Lung (tissue), 12 donors: ENCODE data around the gene PPIP5K1. TPM values are rescaled to one million over a fixed set of nuclear protein-coding genes. Genes with fewer than 3 reads are reported as not detected.

Source experiments
- ATAC-seq: fragments of 200-7000 bp; cut with Tn5 transposase; one replicate; pipeline ENCODE4 v1.9.1; 2020; ENCODE audit warnings: moderate number of reproducible peaks; ENCODE audit not compliant: insufficient read depth, low FRiP score
- DNase-seq, 3 donors: peaks; one replicate each; pipeline ENCODE4 v3.0.0-alpha.2; 2013 to 2017
- H3K27ac ChIP-seq, 2 donors: one replicate each; pipeline ENCODE4 v1.5.1; 2013; ENCODE audit warnings: mild to moderate bottlenecking in 2 of 2, moderate library complexity in 2 of 2, control low read depth in 1 of 2, inconsistent platforms in 1 of 2, low read depth in 1 of 2, low read length in 1 of 2
- H3K27me3 ChIP-seq, 3 donors: one replicate each; pipeline ENCODE4 v1.5.1; 2013; ENCODE audit warnings: low read length in 2 of 3; ENCODE audit not compliant: control insufficient read depth in 3 of 3, insufficient read depth in 3 of 3
- H3K36me3 ChIP-seq, 4 donors: one replicate each; pipeline ENCODE4 v1.5.1; 2013; ENCODE audit warnings: low read length in 4 of 4, mild to moderate bottlenecking in 1 of 4, moderate library complexity in 1 of 4; ENCODE audit not compliant: control insufficient read depth in 4 of 4, insufficient read depth in 4 of 4
- H3K4me1 ChIP-seq, 5 donors: one replicate each; pipeline ENCODE4 v1.5.1; 2013; ENCODE audit warnings: low read length in 5 of 5, mild to moderate bottlenecking in 2 of 5, moderate library complexity in 1 of 5; ENCODE audit not compliant: control insufficient read depth in 5 of 5, insufficient read depth in 5 of 5
- H3K4me3 ChIP-seq: one replicate; pipeline ENCODE4 v1.5.1; 2013; ENCODE audit warnings: mild to moderate bottlenecking, control low read depth, moderate library complexity
- H3K9ac ChIP-seq, 2 donors: one replicate each; pipeline ENCODE4 v1.5.1; 2013; ENCODE audit warnings: low read length in 2 of 2, control low read depth in 1 of 2; ENCODE audit not compliant: insufficient read depth in 1 of 2
- H3K9me3 ChIP-seq, 4 donors: one replicate each; pipeline ENCODE4 v1.5.1; 2013; ENCODE audit warnings: low read length in 3 of 4, mild to moderate bottlenecking in 1 of 4, moderate library complexity in 1 of 4; ENCODE audit not compliant: control insufficient read depth in 4 of 4, insufficient read depth in 3 of 4
- CTCF ChIP-seq: IDR thresholded peaks from 2 replicates; pipeline ENCODE4 v1.5.1; 2012; ENCODE audit warnings: mild to moderate bottlenecking; ENCODE audit errors: control extremely low read depth, extremely low read depth
- WGBS, 2 donors: extraction: QIAGEN DNeasy Blood & Tissue Kit; methylation state at CpG; one replicate each; pipeline ENCODE4 v1.1.7; 2013; 5-methylcytosine and 5-hydroxymethylcytosine counted together
- polyA plus RNA-seq, 2 donors: library from polyadenylated mRNA; stranded (reverse); fragments of 200-250 nt; gene quantifications; one replicate each; pipeline ENCODE4 v1.2.1, GENCODE V29; 2013
- total RNA-seq, 2 donors: library from RNA; depleted of rRNA in 1 of 2; stranded (reverse); fragments of >200 nt in 1 of 2; gene quantifications; one replicate each; pipeline ENCODE4 v1.2.1, GENCODE V29; 2014 to 2021
- donor health status: control.
- donor health status: control.
- donor health status: Bipolar disorder and iron deficiency.
- donor health status: healthy.
- donor health status: DM: yes; HTN: yes; CAD: no.

PPIP5K1 gene
- total and polyA plus RNA-seq, 4 donors: 8.0 to 40.2 (median 16.4) TPM

GRCh38 chr15:43547539-43547938 is 42.5 kb downstream of the PPIP5K1 start:
- DNase-seq (no peak), ATAC-seq (no peak)
- Histone ChIP-seq H3K36me3 (peaks cover 0 to 2% (median 0%) of the 10 kb centered on the region in 4 donors), H3K27ac (no peak overlapping the region), H3K9ac (no peak overlapping the region), H3K4me3 (no peak overlapping the region), H3K4me1 (no peaks in the 10 kb centered on the region), H3K9me3 (no peaks in the 10 kb centered on the region), H3K27me3 (no peaks in the 10 kb centered on the region)
- no peak for TF ChIP-seq CTCF
- WGBS, 2 donors: 98 to 100% methylated on average over 2 of the region's 2 CpGs

- peaks cover 0 to 2% (median 0%) of the 10 kb centered on the region in 4 donors for H3K36me3 ChIP-seq
- H3K4me1 ChIP-seq: no peaks in the 10 kb centered on the region
- DNase-seq: no peak
- 100% methylated on average over 1 of the region's 1 CpG for WGBS, 2 donors
- H3K9ac ChIP-seq: no peak overlapping the region
- H3K9me3 ChIP-seq: no peaks in the 10 kb centered on the region
- H3K27ac ChIP-seq: no peak overlapping the region
- ATAC-seq: no peak
- H3K27me3 ChIP-seq: no peaks in the 10 kb centered on the region
- H3K4me3 ChIP-seq: no peak overlapping the region
- no peak for TF ChIP-seq CTCF
Measured at GRCh38 chr15:43545426-43545825, 44.6 kb downstream of the PPIP5K1 start.

GRCh38 chr15:43544266-43544665 is 45.7 kb downstream of the PPIP5K1 start:
- no peak for TF ChIP-seq CTCF
- Histone ChIP-seq H3K9ac (no peak overlapping the region), H3K4me3 (no peak overlapping the region), H3K27ac (no peak overlapping the region), H3K4me1 (no peaks in the 10 kb centered on the region), H3K27me3 (no peaks in the 10 kb centered on the region), H3K36me3 (peaks cover 0 to 2% (median 0%) of the 10 kb centered on the region in 4 donors), H3K9me3 (no peaks in the 10 kb centered on the region)
- ATAC-seq: no peak
- DNase-seq: no peak

GRCh38 chr15:43541785-43542184 is 48.2 kb downstream of the PPIP5K1 start:
- no peaks in the 10 kb centered on the region for H3K4me1 ChIP-seq
- ATAC-seq (no peak), DNase-seq (no peak)
- no peaks in the 10 kb centered on the region for H3K27me3 ChIP-seq
- H3K4me3 ChIP-seq: no peak overlapping the region
- H3K9me3 ChIP-seq: no peaks in the 10 kb centered on the region
- no peak overlapping the region for H3K27ac ChIP-seq
- H3K9ac ChIP-seq: no peak overlapping the region
- H3K36me3 ChIP-seq: peaks cover 0 to 3% (median 0%) of the 10 kb centered on the region in 4 donors
- TF ChIP-seq CTCF: no peak
